LNCaP clone FGC (cell line): ENCODE data around the gene ANKFN1.
A peak's percentile ranks its signal among the peaks of the same experiment; 100 is the strongest.

ENCODE experiments used
- DNase-seq: peaks from one replicate; pipeline ENCODE4 v3.0.0-alpha.2; 2011; ENCODE audit warnings: low read depth
- H3K4me3 ChIP-seq: 2 replicates; pipeline ENCODE4 v1.5.1; 2011; ENCODE audit warnings: mild to moderate bottlenecking, low read depth, low read length, control low read depth
- CTCF ChIP-seq: IDR thresholded peaks from 2 replicates; pipeline ENCODE4 v1.5.1; 2012; ENCODE audit warnings: mild to moderate bottlenecking; ENCODE audit not compliant: control insufficient read depth, insufficient read depth; ENCODE audit errors: extremely low read depth

The ANKFN1 gene

GRCh38 chr17:56177361-56177760 lies 24.1 kb downstream of the ANKFN1 start:
- TF ChIP-seq CTCF, result no peak
- DNase-seq, result no peak
- no peak overlapping the region for H3K4me3 ChIP-seq

DNA sequence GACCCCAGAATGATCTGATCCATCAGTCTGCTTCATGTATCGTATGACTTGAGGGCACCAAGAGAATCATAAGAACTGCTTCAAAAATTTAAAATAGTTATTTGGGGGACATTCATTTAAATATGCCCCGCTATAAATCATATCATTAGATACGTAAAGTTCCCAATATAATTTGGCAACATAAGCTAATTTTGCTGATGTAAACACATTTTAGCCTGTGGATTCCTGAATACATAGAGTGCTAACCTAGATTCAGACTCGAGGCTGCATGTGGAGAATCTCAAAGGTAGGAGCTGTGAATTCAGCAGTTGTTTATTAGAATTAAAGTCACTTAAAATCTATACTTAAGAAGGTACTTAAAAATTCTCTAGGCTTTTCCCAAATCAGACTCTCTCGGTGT lies 24.9 kb downstream of the ANKFN1 start:
- DNase-seq, result no peak
- H3K4me3 ChIP-seq, result no peak overlapping the region
- TF ChIP-seq CTCF, result no peak

DNA sequence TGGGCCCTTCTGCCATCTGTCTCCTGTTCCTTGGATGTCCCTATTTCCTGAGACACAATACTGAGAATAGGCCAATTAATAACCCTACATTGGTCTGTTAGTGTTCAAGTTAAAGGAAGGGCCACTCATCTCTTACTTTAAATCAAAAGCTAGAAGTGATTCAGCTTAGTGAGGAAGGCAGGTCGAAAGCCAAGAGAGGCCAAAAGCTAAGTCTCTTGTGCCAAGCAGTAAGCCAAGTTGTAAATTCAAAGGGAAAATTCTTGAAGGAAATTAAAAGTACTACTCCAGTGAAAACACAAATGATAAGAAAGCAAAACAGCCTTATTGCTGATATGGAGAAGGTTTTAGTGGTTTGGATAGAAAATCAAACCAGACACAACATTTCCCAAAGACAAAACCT lies 28.8 kb downstream of the ANKFN1 start:
- TF ChIP-seq CTCF, result no peak
- H3K4me3 ChIP-seq, result no peak overlapping the region
- DNase-seq, result no peak

DNA sequence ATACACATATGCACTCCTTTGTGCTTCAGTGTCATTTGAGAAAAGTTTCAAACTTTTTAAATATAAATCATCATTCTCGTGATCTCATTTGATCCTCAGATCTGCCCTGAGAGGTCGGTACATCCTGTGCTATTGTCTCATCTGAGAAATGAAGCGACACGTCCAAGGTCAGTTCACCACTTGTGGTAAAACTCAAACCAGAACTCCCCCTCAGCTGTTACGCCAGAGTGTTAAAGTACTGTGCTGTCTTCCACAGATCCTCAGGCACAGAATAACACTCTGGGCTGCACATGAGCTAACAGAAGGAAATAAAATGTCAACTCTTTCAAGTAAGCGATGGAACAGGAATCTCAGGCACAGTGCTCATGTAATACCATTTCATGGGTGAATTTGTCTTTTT lies 31.4 kb downstream of the ANKFN1 start:
- DNase-seq, result no peak
- no peak overlapping the region for H3K4me3 ChIP-seq
- TF ChIP-seq CTCF, result no peak

DNA sequence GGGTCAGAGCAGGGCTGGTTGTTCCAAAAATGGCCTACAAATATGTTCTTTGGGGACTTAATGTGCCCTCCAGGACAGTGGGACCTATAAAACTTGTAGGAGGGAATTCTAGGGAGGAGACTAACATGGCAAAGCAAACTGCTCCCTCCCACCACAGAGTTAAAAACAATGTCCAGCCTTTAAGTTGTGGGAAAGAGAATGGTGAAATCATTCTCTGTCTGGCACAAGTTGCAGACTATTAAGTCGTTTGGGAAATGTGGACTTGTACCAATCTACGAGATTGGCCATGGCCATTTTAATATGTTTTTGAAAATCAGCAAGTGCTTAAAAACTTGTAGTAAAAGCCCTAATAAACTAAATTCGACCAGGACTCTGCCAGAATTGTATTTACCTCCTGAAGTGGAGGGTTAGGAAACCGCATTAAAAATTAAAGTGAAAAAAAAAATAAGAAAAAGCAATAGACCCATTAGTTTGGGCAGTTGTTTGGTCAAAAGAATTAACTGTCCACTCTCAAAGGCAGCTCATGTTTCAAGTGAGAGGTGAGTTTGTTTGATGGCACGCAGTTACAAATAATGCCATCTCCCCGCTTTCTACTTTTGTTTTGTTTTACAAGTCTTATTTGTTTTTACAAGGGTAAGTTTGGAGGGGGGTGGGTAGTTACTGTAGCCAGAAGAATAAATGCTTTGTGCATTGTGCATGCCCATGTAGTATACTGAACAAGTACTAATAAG lies 32.4 kb downstream of the ANKFN1 start:
- DNase-seq, result no peak
- H3K4me3 ChIP-seq, result no peak overlapping the region
- TF ChIP-seq CTCF, result no peak

GRCh38 chr17:56186222-56186786 lies 33.0 kb downstream of the ANKFN1 start:
- no peak for TF ChIP-seq CTCF
- no peak for DNase-seq
- H3K4me3 ChIP-seq, result no peak overlapping the region

GRCh38 chr17:56203430-56203829 lies 50.2 kb downstream of the ANKFN1 start:
- peak; percentile 51 for DNase-seq
- TF ChIP-seq CTCF, result no peak
- no peak overlapping the region for H3K4me3 ChIP-seq
